Osteocyte (in vitro differentiated cells): ENCODE measurements around the gene PTTG1IP. TPM values are rescaled to one million over a fixed set of nuclear protein-coding genes. Genes with fewer than 3 reads are reported as not detected.

ENCODE experiments used
- DNase-seq: peaks from one replicate; pipeline ENCODE4 v3.0.0; 2021; ENCODE audit warnings: mixed read lengths; ENCODE audit not compliant: unreplicated experiment; ENCODE audit errors: extremely low spot score
- H3K27ac Mint-ChIP-seq: one replicate; pipeline ENCODE4 v1.8.0; 2021; ENCODE audit warnings: mild to moderate bottlenecking, mixed read lengths; ENCODE audit not compliant: unreplicated experiment
- H3K27me3 Mint-ChIP-seq: one replicate; pipeline ENCODE4 v1.8.0; 2021; ENCODE audit warnings: mixed read lengths; ENCODE audit not compliant: unreplicated experiment
- H3K36me3 Mint-ChIP-seq: one replicate; pipeline ENCODE4 v1.8.0; 2021; ENCODE audit warnings: mixed read lengths; ENCODE audit not compliant: unreplicated experiment
- H3K4me1 Mint-ChIP-seq: one replicate; pipeline ENCODE4 v1.8.0; 2021; ENCODE audit warnings: mixed read lengths; ENCODE audit not compliant: unreplicated experiment
- H3K4me3 Mint-ChIP-seq: one replicate; pipeline ENCODE4 v1.8.0; 2021; ENCODE audit warnings: mild to moderate bottlenecking, moderate library complexity, mixed read lengths; ENCODE audit not compliant: unreplicated experiment
- H3K9me3 Mint-ChIP-seq: one replicate; pipeline ENCODE4 v1.8.0; 2021; ENCODE audit warnings: mixed read lengths; ENCODE audit not compliant: unreplicated experiment
- total RNA-seq: library from RNA; stranded (reverse); gene quantifications from 2 replicates; pipeline ENCODE4 v1.2.1, GENCODE V29; 2021
- TF ChIP-seq, protein P1 (sequence below): fragments of 200-600 bp; sonication (generic); IDR thresholded peaks from 2 replicates; pipeline ENCODE4 v1.5.0; 2021; ENCODE audit warnings: antibody characterized with exemption, mild to moderate bottlenecking, moderate library complexity

PTTG1IP gene
- total RNA-seq, 1 donor from 2014 or later = 318 TPM

DNA sequence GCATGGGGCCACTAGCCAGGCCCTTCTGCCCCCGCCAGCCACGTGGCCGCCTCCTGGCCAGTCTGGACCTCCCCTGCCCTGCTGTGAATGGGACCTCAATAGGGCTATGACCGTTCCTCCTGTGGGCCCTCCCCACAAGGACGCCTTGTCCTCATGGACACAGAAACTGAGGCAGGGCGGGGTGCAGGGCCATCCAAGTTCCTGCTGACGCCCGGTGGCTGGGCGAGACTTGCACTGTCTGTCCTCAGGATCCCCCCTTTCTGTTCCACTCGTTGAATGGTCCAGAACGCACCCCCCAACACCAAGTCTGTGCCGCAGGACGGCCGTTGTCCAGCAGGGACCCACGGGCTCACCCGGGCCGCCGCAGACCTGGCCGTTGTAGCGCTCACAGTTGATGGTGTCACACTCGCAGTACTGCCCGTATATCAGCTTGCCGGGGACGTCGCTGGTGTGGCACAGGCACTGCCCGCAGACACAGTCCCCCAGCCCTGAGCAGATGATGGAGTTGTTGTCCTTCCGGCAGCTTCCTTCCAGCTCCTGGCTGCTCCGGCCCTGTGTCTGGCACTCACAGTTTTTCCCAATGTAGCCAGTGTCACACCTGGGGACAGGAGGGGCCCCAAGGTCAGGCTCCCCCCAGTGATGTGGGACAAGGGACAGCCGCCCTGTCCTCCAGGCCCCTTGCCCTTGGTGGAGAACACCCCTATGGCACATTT is 16.3 kb upstream of the PTTG1IP start:
- Mint-ChIP-seq H3K27me3 (peaks cover 7% of the 10 kb centered on the region), H3K4me1 (no peaks in the 10 kb centered on the region), H3K36me3 (no peaks in the 10 kb centered on the region), H3K27ac (no peak overlapping the region), H3K9me3 (no peaks in the 10 kb centered on the region), H3K4me3 (no peak overlapping the region)
- DNase-seq = no peak
- TF ChIP-seq, protein P1, sequence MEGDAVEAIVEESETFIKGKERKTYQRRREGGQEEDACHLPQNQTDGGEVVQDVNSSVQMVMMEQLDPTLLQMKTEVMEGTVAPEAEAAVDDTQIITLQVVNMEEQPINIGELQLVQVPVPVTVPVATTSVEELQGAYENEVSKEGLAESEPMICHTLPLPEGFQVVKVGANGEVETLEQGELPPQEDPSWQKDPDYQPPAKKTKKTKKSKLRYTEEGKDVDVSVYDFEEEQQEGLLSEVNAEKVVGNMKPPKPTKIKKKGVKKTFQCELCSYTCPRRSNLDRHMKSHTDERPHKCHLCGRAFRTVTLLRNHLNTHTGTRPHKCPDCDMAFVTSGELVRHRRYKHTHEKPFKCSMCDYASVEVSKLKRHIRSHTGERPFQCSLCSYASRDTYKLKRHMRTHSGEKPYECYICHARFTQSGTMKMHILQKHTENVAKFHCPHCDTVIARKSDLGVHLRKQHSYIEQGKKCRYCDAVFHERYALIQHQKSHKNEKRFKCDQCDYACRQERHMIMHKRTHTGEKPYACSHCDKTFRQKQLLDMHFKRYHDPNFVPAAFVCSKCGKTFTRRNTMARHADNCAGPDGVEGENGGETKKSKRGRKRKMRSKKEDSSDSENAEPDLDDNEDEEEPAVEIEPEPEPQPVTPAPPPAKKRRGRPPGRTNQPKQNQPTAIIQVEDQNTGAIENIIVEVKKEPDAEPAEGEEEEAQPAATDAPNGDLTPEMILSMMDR = no peak

DNA sequence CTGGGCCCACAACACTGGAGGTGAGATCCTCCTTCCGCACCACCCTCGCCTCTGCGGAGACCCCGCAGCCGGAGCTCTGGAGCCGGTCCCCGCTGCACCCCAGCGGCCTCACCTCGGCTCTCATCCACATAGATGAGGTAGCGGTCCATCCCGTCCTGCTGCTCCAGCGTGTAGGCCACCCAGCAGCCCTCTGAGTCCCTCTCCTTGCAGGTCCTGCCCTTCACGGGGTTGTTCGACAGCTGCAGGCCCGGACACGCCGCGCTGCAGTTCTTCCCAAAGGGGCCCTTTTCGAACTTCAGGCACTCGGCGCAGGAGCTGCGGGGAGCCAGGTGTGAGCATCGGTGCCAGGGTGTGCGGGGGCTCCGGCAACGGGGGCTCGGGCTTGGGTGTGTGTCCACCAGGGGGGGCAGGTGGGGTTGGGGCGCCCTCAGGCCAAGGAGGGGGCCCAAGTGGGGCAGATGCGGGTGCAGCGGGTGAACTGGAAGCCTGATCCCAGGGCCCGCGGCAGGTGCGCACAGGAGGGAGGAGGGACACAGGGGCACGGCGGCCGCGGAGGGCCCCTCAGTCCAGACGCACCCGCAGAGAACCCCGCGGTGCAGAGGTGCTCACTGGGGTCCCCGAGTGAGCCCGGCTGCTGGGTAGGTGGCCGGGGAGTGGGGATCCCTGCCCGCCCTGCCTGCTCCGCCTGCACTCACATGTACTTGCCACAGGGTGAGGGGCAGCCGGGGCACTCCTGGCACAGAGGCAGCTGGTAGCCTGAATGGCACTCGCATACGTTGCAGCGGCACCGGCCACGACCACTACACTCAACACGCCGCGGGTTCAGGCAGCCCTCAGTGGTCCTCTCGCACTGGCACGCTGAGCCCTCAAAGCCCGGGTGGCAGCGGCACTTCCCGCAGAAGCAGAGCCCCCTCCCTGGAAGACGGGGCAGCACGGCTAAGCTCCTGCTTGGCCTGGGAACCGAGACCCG is 15.4 kb upstream of the PTTG1IP start:
- Mint-ChIP-seq H3K4me1 (no peaks in the 10 kb centered on the region), H3K36me3 (no peaks in the 10 kb centered on the region), H3K27ac (no peak overlapping the region), H3K4me3 (no peak overlapping the region), H3K9me3 (no peaks in the 10 kb centered on the region), H3K27me3 (peaks cover 6% of the 10 kb centered on the region)
- DNase-seq = no peak
- TF ChIP-seq, protein P1 = no peak

DNA sequence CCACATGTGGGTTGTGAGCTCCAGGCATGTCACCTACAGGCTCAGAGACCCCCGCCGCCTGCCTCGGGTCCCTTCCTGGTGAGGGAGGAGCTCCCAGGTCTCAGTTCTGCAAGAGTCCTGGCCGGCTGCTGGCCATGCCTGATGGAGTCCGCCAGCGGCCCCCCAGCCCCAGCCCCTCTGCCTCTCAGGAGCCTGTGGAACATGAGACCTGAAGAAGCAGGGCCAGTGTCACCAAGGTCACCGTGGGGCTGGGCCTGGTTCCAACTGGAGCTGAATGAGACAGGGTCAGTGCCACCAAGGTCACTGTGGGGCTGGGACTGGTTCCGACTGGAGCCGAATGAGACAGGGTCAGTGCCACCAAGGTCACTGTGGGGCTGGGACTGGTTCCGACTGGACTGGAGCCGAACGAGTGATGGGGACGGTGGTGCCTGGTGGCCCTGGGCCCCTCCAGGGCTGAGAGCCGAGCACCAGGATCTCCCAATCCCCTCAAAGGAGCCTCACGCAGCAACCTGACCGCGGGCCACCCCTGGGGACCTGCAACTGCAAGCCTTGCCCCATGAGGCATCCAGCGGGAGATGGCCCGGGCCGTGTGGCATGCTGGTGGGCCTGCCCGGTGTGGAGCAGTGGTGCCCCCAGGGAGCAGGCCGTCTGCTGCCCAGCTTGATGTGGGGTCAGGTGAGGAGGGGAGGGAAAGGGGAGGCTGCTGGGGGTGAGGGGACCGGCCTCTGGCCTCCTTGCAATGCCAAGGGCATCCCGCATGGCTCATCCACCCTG is 14.5 kb upstream of the PTTG1IP start:
- TF ChIP-seq, protein P1 = no peak
- H3K27ac Mint-ChIP-seq = no peak overlapping the region
- no peaks in the 10 kb centered on the region for H3K36me3 Mint-ChIP-seq
- H3K4me1 Mint-ChIP-seq = no peaks in the 10 kb centered on the region
- DNase-seq = no peak
- H3K9me3 Mint-ChIP-seq = no peaks in the 10 kb centered on the region
- H3K4me3 Mint-ChIP-seq = no peak overlapping the region
- H3K27me3 Mint-ChIP-seq = peaks cover 2% of the 10 kb centered on the region

DNA sequence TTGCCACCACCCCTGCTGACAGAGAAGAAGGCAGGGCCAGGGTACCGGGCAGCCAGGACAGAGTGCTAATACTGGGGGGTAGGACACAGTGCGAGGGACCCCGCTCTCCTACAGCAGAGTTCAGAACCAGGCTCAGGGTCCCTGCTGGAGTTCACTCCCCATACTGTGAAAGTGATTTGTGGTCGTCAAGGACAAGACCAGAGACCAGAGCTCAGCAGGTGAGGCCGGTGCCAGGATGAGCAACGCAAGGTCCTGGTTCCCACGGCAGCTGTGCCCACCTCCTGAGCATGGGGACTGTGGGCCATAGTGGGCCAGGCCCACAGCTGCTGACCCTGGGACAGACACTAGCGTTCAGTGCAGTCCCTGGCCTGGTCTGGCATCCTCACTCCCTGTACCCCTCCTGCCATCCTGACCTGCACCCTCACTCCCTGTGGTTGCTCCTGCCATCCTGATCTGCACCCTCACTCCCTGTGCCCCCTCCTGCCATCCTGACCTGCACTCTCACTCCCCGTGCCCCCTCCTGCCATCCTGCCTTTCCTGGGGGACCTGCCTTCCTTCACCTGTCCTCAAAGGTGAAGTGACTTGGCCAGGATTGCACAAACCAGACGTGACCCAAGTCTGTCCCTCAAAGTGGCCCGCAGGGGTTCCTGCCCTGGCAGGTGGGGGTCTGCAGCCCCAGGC is 13.8 kb upstream of the PTTG1IP start:
- Mint-ChIP-seq H3K27ac (no peak overlapping the region), H3K36me3 (no peaks in the 10 kb centered on the region), H3K4me1 (no peaks in the 10 kb centered on the region), H3K9me3 (no peaks in the 10 kb centered on the region), H3K27me3 (peaks cover 2% of the 10 kb centered on the region), H3K4me3 (no peak overlapping the region)
- DNase-seq = no peak
- TF ChIP-seq, protein P1 = no peak
